H9 (cell line): Measurements from ENCODE around the gene KIF18B. TPM values are rescaled to one million over a fixed set of nuclear protein-coding genes. Genes with fewer than 3 reads are reported as not detected.

ENCODE experiments used
- DNase-seq: peaks from one replicate; pipeline ENCODE4 v3.0.0-alpha.2; 2017
- H2AFZ ChIP-seq: one replicate; pipeline ENCODE4 v1.6.1; 2013; ENCODE audit warnings: mild to moderate bottlenecking, low read length, control low read depth, moderate library complexity
- H2AK5ac ChIP-seq: 2 replicates; pipeline ENCODE4 v1.6.1; 2013; ENCODE audit warnings: low read length, control low read depth, mixed read lengths; ENCODE audit not compliant: insufficient read length
- H2BK120ac ChIP-seq: one replicate; pipeline ENCODE4 v1.6.1; 2013; ENCODE audit warnings: low read depth, mild to moderate bottlenecking, low read length, control low read depth, inconsistent platforms; ENCODE audit not compliant: poor library complexity, severe bottlenecking
- H2BK12ac ChIP-seq: 2 replicates; pipeline ENCODE4 v1.6.1; 2013; ENCODE audit warnings: low read length, control low read depth, mixed read lengths, low read depth; ENCODE audit not compliant: insufficient read length
- H2BK15ac ChIP-seq: 2 replicates; pipeline ENCODE4 v1.6.1; 2013; ENCODE audit warnings: low read depth, low read length, control low read depth
- H2BK20ac ChIP-seq: one replicate; pipeline ENCODE4 v1.6.1; 2013; ENCODE audit warnings: low read depth, mild to moderate bottlenecking, low read length, control low read depth, inconsistent platforms; ENCODE audit not compliant: poor library complexity, severe bottlenecking
- H2BK5ac ChIP-seq: 2 replicates; pipeline ENCODE4 v1.6.1; 2013; ENCODE audit warnings: low read length, control low read depth, mixed read lengths; ENCODE audit not compliant: insufficient read length
- H3K14ac ChIP-seq: 2 replicates; pipeline ENCODE4 v1.6.1; 2013; ENCODE audit warnings: low read length, control low read depth; ENCODE audit not compliant: insufficient read depth
- H3K18ac ChIP-seq: 2 replicates; pipeline ENCODE4 v1.6.1; 2013; ENCODE audit warnings: low read depth, mild to moderate bottlenecking, mixed read lengths, low read length, control low read depth; ENCODE audit not compliant: insufficient read length
- H3K23ac ChIP-seq: 2 replicates; pipeline ENCODE4 v1.6.1; 2013; ENCODE audit warnings: low read length, control low read depth, mixed read lengths, low read depth; ENCODE audit not compliant: insufficient read length
- H3K23me2 ChIP-seq: 2 replicates; pipeline ENCODE4 v1.6.1; 2013; ENCODE audit warnings: low read depth, mild to moderate bottlenecking, mixed read lengths, low read length, control low read depth; ENCODE audit not compliant: insufficient read length, poor library complexity, severe bottlenecking
- H3K27ac ChIP-seq: 2 replicates; pipeline ENCODE4 v1.5.1; 2013; ENCODE audit warnings: low read length, control low read depth, mixed read lengths, low read depth; ENCODE audit not compliant: insufficient read length
- H3K27me3 ChIP-seq: 2 replicates; pipeline ENCODE4 v1.6.1; 2013; ENCODE audit warnings: low read length, control low read depth, inconsistent platforms; ENCODE audit not compliant: insufficient read depth
- H3K4ac ChIP-seq: 2 replicates; pipeline ENCODE4 v1.6.1; 2013; ENCODE audit warnings: low read depth, mild to moderate bottlenecking, control low read depth, inconsistent platforms, low read length, moderate library complexity
- H3K4me1 ChIP-seq: 2 replicates; pipeline ENCODE4 v1.6.1; 2013; ENCODE audit warnings: low read length, control low read depth, inconsistent platforms; ENCODE audit not compliant: insufficient read depth
- H3K4me2 ChIP-seq: 2 replicates; pipeline ENCODE4 v1.6.1; 2013; ENCODE audit warnings: low read length, control low read depth, mixed read lengths; ENCODE audit not compliant: insufficient read length, insufficient read depth
- H3K56ac ChIP-seq: 2 replicates; pipeline ENCODE4 v1.6.1; 2013; ENCODE audit warnings: low read depth, mild to moderate bottlenecking, mixed read lengths, low read length, control low read depth; ENCODE audit not compliant: insufficient read length
- H3K79me1 ChIP-seq: 2 replicates; pipeline ENCODE4 v1.6.1; 2013; ENCODE audit warnings: low read depth, mild to moderate bottlenecking, moderate library complexity, low read length, control low read depth, inconsistent platforms; ENCODE audit not compliant: insufficient read depth, poor library complexity, severe bottlenecking
- H3K79me2 ChIP-seq: 2 replicates; pipeline ENCODE4 v1.6.1; 2013; ENCODE audit warnings: low read length, control low read depth, inconsistent platforms; ENCODE audit not compliant: insufficient read depth
- H3K9ac ChIP-seq: 2 replicates; pipeline ENCODE4 v1.6.1; 2013; ENCODE audit warnings: low read length, control low read depth, mixed read lengths; ENCODE audit not compliant: insufficient read length; ENCODE audit errors: extremely low read depth
- H3K9me3 ChIP-seq: one replicate; pipeline ENCODE4 v1.6.1; 2013; ENCODE audit warnings: low read depth, low read length, inconsistent platforms; ENCODE audit not compliant: control insufficient read depth
- H3T11ph ChIP-seq: one replicate; pipeline ENCODE4 v1.6.1; 2013; ENCODE audit warnings: mild to moderate bottlenecking, low read length, control low read depth, inconsistent platforms
- H4K20me1 ChIP-seq: one replicate; pipeline ENCODE4 v1.6.1; 2013; ENCODE audit not compliant: control insufficient read depth, insufficient read length, insufficient read depth
- H4K5ac ChIP-seq: 2 replicates; pipeline ENCODE4 v1.6.1; 2013; ENCODE audit warnings: low read depth, mild to moderate bottlenecking, mixed read lengths, low read length, control low read depth; ENCODE audit not compliant: insufficient read length
- H4K8ac ChIP-seq: replicated peaks from 2 replicates; pipeline ENCODE4 v1.6.1; 2013; ENCODE audit warnings: low read length, control low read depth, mixed read lengths, low read depth; ENCODE audit not compliant: insufficient read length
- H4K91ac ChIP-seq: 2 replicates; pipeline ENCODE4 v1.6.1; 2013; ENCODE audit warnings: low read depth, mild to moderate bottlenecking, moderate library complexity, mixed read lengths, low read length, control low read depth; ENCODE audit not compliant: insufficient read length
- H3K27ac Mint-ChIP-seq, 3 experiments: 2 replicates in 2 of 3; 3 replicates in 1 of 3; pipeline ENCODE4 v1.8.0; 2020 to 2021; ENCODE audit warnings: mixed read lengths in 3 of 3, mild to moderate bottlenecking in 1 of 3, moderate library complexity in 1 of 3
- H3K27me3 Mint-ChIP-seq: 2 replicates; pipeline ENCODE4 v1.8.0; 2021; ENCODE audit warnings: low read depth, mild to moderate bottlenecking, moderate library complexity, mixed read lengths
- H3K36me3 Mint-ChIP-seq, 3 experiments: 2 replicates in 2 of 3; 3 replicates in 1 of 3; pipeline ENCODE4 v1.8.0; 2020 to 2021; ENCODE audit warnings: low read depth in 3 of 3, mixed read lengths in 3 of 3; ENCODE audit not compliant: insufficient read depth in 1 of 3
- H3K4me1 Mint-ChIP-seq, 2 experiments: 2 replicates each; pipeline ENCODE4 v1.8.0; 2020; ENCODE audit warnings: mixed read lengths in 2 of 2
- H3K4me3 Mint-ChIP-seq, 2 experiments: 2 replicates in 1 of 2; 3 replicates in 1 of 2; pipeline ENCODE4 v1.8.0; 2020 to 2021; ENCODE audit warnings: mild to moderate bottlenecking in 2 of 2, mixed read lengths in 2 of 2, moderate library complexity in 1 of 2
- H3K9me3 Mint-ChIP-seq, 2 experiments: 2 replicates in 1 of 2; 3 replicates in 1 of 2; pipeline ENCODE4 v1.8.0; 2020; ENCODE audit warnings: mild to moderate bottlenecking in 2 of 2, mixed read lengths in 2 of 2, moderate library complexity in 1 of 2
- WGBS: extraction: QIAGEN DNeasy Blood & Tissue Kit; methylation state at CpG from one replicate; pipeline ENCODE4 v1.1.7; 2013; ENCODE audit warnings: missing lambda C conversion rate, low lambda C conversion rate, mixed read lengths; ENCODE audit not compliant: insufficient read length; ENCODE audit errors: extremely low coverage; 5-methylcytosine and 5-hydroxymethylcytosine counted together
- total RNA-seq: library from RNA; stranded (reverse); gene quantifications from 2 replicates; pipeline ENCODE4 v1.2.1, GENCODE V29; 2021
- TF ChIP-seq, protein P1 (sequence below): fragments of 200-600 bp; sonication (generic); conservative IDR thresholded peaks from 3 replicates; pipeline ENCODE4 v1.8.0; 2021; ENCODE audit warnings: antibody characterized with exemption, mild to moderate bottlenecking

KIF18B gene
- total RNA-seq, 1 experiment from 2014 or later: 51.8 TPM

DNA sequence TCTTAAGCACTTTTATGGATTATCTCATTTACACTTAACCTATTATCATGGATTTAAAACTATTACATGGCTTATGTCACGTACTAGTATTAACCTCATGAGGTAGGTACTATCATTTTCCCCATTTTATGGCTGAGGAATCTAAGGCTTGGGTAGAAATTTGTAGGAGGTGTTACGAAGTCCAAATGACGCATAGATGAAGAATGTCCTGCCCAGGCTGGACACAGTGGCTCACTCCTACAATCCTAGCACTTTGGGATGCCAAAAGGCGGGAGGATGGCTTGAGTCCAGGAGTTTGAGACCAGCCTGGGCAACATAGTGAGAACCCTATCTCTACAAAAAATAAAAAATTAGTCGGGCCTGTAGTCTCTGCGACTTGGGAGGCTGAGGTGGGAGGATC lies 25.4 kb upstream of the KIF18B start:
- no peak overlapping the region for H4K5ac ChIP-seq
- H2AK5ac ChIP-seq: no peak overlapping the region
- H3K27me3 ChIP-seq: peaks cover 7% of the 10 kb centered on the region; the same call in 1 of the 2 replicates
- no peak for DNase-seq
- no peak overlapping the region for H3T11ph ChIP-seq
- H3K27ac ChIP-seq: no peak overlapping the region
- H2BK15ac ChIP-seq: no peak overlapping the region
- no peak overlapping the region for H2BK20ac ChIP-seq
- peaks cover 24% of the 10 kb centered on the region for H3K23me2 ChIP-seq
- no peaks in the 10 kb centered on the region for H3K79me2 ChIP-seq
- peaks cover 67% of the 10 kb centered on the region for H3K27me3 Mint-ChIP-seq
- H2BK120ac ChIP-seq: no peak overlapping the region
- H3K23ac ChIP-seq: no peak overlapping the region
- no peaks in the 10 kb centered on the region for H3K9me3 Mint-ChIP-seq
- no CpG with 5 or more reads among the region's 6 CpGs for WGBS
- no peak overlapping the region for H2AFZ ChIP-seq
- H3K4me1 Mint-ChIP-seq: peaks cover 34 to 59% of the 10 kb centered on the region in 2 experiments
- no peaks in the 10 kb centered on the region for H3K79me1 ChIP-seq
- no peak overlapping the region for H3K56ac ChIP-seq
- TF ChIP-seq, protein P1, sequence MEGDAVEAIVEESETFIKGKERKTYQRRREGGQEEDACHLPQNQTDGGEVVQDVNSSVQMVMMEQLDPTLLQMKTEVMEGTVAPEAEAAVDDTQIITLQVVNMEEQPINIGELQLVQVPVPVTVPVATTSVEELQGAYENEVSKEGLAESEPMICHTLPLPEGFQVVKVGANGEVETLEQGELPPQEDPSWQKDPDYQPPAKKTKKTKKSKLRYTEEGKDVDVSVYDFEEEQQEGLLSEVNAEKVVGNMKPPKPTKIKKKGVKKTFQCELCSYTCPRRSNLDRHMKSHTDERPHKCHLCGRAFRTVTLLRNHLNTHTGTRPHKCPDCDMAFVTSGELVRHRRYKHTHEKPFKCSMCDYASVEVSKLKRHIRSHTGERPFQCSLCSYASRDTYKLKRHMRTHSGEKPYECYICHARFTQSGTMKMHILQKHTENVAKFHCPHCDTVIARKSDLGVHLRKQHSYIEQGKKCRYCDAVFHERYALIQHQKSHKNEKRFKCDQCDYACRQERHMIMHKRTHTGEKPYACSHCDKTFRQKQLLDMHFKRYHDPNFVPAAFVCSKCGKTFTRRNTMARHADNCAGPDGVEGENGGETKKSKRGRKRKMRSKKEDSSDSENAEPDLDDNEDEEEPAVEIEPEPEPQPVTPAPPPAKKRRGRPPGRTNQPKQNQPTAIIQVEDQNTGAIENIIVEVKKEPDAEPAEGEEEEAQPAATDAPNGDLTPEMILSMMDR: no peak
- no peak overlapping the region for H3K27ac Mint-ChIP-seq
- no peaks in the 10 kb centered on the region; the same call in 1 of the 2 replicates for H3K4me1 ChIP-seq
- H3K4me3 Mint-ChIP-seq: no peak overlapping the region
- no peak overlapping the region for H2BK5ac ChIP-seq
- no peaks in the 10 kb centered on the region for H3K9me3 ChIP-seq
- no peak overlapping the region for H4K91ac ChIP-seq
- H3K4me2 ChIP-seq: no peak overlapping the region
- H4K8ac ChIP-seq: no peak overlapping the region
- no peak overlapping the region for H3K9ac ChIP-seq
- no peaks in the 10 kb centered on the region for H4K20me1 ChIP-seq
- no peak overlapping the region for H3K14ac ChIP-seq
- H2BK12ac ChIP-seq: no peak overlapping the region
- no peak overlapping the region for H3K18ac ChIP-seq
- no peaks in the 10 kb centered on the region for H3K36me3 Mint-ChIP-seq
- H3K4ac ChIP-seq: no peak overlapping the region
